Measurements from ENCODE around the gene SCRN3. TPM values are rescaled to one million over a fixed set of nuclear protein-coding genes. Genes with fewer than 3 reads are reported as not detected.
"Not testable (repeated sequence)": the region's sequence is repeated elsewhere in the genome, so short reads cannot be mapped to it uniquely, and the experiment has no call there.

Gene SCRN3
- polyA plus RNA-seq, 1 donor (not counting 4 experiments of a cell fraction or from before 2014, with no cell fraction given): 18.6 TPM

DNA sequence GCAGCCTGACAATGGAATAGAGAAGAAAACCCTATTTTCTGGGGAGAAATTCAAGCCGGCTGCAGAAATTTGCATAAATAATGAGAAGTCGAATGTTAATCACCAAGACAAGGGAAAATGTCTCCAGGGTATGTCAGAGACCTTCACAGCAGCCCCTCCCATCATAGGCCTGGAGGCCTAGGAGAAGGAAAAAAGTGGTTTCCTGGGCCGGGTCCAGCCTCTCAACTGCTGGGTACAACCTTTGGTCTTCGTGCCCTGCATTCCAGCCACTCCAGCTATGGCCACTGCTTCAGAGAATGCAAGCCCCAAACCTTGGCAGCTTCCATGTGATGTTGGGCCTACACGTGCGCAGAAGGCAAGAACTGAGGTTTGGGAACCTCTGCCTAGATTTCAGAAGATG, 6.0 kb upstream of the SCRN3 start:
- Histone ChIP-seq H3K79me2 (ENCODE audit: control insufficient read depth, insufficient read depth, low read length) (peaks cover 27% of the 10 kb centered on the region), H3K9ac (ENCODE audit: control insufficient read depth, extremely low read depth, insufficient read depth, low read length) (no peak overlapping the region), H2AFZ (ENCODE audit: control insufficient read depth, low read length) (no peak overlapping the region), H3K9me3 (ENCODE audit: control insufficient read depth, low read depth, low read length) (no peaks in the 10 kb centered on the region), H3K36me3 (ENCODE audit: control insufficient read depth in 2 of 2, extremely low read depth in 1 of 2, insufficient read depth in 2 of 2, low read length in 2 of 2) (peaks cover 8 to 16% of the 10 kb centered on the region in 2 experiments), H3K27me3 (ENCODE audit: control insufficient read depth, extremely low read depth, insufficient read depth, low read length) (no peaks in the 10 kb centered on the region), H3K4me3 (ENCODE audit: control insufficient read depth in 2 of 3, extremely low read depth in 1 of 3, insufficient read depth in 2 of 3, low read depth in 1 of 3, low read length in 3 of 3) (no peak overlapping the region), H4K20me1 (ENCODE audit: control insufficient read depth, extremely low read depth, insufficient read depth, low read length) (no peaks in the 10 kb centered on the region), H3K27ac (ENCODE audit: control insufficient read depth, insufficient read depth, low read length) (no peak overlapping the region), H3K9me1 (ENCODE audit: control insufficient read depth, extremely low read depth, insufficient read depth, low read length) (no peaks in the 10 kb centered on the region), H3K4me2 (ENCODE audit: control insufficient read depth, extremely low read depth, insufficient read depth, low read depth, low read length) (no peak overlapping the region), H3K4me1 (ENCODE audit: control insufficient read depth, extremely low read depth, insufficient read depth, low read length) (peaks cover 13% of the 10 kb centered on the region)
- no peak for FAIRE-seq
- DNase-seq (ENCODE audit: low read depth, low spot score): no peak
- TF ChIP-seq, protein P1, sequence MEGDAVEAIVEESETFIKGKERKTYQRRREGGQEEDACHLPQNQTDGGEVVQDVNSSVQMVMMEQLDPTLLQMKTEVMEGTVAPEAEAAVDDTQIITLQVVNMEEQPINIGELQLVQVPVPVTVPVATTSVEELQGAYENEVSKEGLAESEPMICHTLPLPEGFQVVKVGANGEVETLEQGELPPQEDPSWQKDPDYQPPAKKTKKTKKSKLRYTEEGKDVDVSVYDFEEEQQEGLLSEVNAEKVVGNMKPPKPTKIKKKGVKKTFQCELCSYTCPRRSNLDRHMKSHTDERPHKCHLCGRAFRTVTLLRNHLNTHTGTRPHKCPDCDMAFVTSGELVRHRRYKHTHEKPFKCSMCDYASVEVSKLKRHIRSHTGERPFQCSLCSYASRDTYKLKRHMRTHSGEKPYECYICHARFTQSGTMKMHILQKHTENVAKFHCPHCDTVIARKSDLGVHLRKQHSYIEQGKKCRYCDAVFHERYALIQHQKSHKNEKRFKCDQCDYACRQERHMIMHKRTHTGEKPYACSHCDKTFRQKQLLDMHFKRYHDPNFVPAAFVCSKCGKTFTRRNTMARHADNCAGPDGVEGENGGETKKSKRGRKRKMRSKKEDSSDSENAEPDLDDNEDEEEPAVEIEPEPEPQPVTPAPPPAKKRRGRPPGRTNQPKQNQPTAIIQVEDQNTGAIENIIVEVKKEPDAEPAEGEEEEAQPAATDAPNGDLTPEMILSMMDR (optimal IDR thresholded peaks at IDR 0.05 in 1 of 3, IDR thresholded peaks at IDR 0.05 in 1 of 3, conservative IDR thresholded peaks at IDR 0.05 in 1 of 3; ENCODE audit: extremely low read depth in 1 of 3, insufficient read depth in 2 of 3, low read length in 3 of 3): no peak
- dilution Hi-C loops (cut with MboI; ENCODE audit: extremely low pct_ligation_motif_present, low sequenced_read_pairs): no loop called here

DNA sequence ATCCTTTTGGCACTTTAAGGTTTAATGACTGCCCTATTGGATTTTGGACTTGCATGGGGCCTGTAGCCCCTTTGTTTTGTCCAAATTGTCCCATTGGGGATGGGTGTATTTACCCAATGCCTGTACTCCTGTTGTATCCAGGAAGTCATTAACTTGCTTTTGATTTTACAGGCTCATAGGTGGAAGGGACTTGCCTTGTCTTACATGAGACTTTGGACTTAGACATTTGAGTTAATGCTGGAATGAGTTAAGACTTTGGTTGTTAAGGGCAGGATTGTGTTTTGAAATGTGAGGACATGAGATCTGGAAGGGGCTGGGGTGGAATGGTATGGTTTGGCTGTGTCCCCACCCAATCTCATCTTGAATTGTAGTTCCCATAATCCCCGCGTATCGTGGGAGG, 5.2 kb upstream of the SCRN3 start:
- H3K4me2 ChIP-seq (ENCODE audit: control insufficient read depth, extremely low read depth, insufficient read depth, low read depth, low read length); dilution Hi-C loops (cut with MboI; ENCODE audit: extremely low pct_ligation_motif_present, low sequenced_read_pairs); DNase-seq (ENCODE audit: low read depth, low spot score); H4K20me1 ChIP-seq (ENCODE audit: control insufficient read depth, extremely low read depth, insufficient read depth, low read length); H3K9me3 ChIP-seq (ENCODE audit: control insufficient read depth, low read depth, low read length); H3K27me3 ChIP-seq (ENCODE audit: control insufficient read depth, extremely low read depth, insufficient read depth, low read length); H2AFZ ChIP-seq (ENCODE audit: control insufficient read depth, low read length); FAIRE-seq; H3K9me1 ChIP-seq (ENCODE audit: control insufficient read depth, extremely low read depth, insufficient read depth, low read length); H3K4me3 ChIP-seq (ENCODE audit: control insufficient read depth in 2 of 3, extremely low read depth in 1 of 3, insufficient read depth in 2 of 3, low read depth in 1 of 3, low read length in 3 of 3); H3K9ac ChIP-seq (ENCODE audit: control insufficient read depth, extremely low read depth, insufficient read depth, low read length); H3K27ac ChIP-seq (ENCODE audit: control insufficient read depth, insufficient read depth, low read length): not testable (repeated sequence)
- peaks cover 34% of the 10 kb centered on the region for H3K79me2 ChIP-seq (ENCODE audit: control insufficient read depth, insufficient read depth, low read length)
- H3K36me3 ChIP-seq (ENCODE audit: control insufficient read depth in 2 of 2, extremely low read depth in 1 of 2, insufficient read depth in 2 of 2, low read length in 2 of 2): peaks cover 8 to 12% of the 10 kb centered on the region in 2 experiments
- H3K4me1 ChIP-seq (ENCODE audit: control insufficient read depth, extremely low read depth, insufficient read depth, low read length): peaks cover 16% of the 10 kb centered on the region

DNA sequence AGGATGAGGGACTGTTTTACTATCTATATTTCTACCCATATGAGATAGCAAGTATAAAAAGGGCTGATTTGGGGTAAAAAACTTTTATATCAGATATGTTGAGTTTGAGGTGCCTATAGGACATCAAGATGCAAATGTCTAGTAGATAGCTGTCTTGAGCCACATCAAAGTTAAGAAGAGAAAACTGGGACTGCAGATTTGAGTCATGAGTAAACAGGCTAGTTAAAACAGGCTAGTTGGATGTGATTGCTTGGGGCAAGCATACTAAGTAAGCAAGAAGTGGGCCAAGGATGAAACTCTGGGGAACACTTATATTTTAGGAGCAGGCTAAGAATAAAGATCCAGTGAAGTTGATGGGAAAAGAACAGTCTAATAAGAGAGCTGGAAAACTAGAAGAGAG, 2.8 kb upstream of the SCRN3 start:
- FAIRE-seq (no peak), DNase-seq (ENCODE audit: low read depth, low spot score) (no peak)
- H3K27me3 ChIP-seq (ENCODE audit: control insufficient read depth, extremely low read depth, insufficient read depth, low read length): no peaks in the 10 kb centered on the region
- TF ChIP-seq, protein P1 (optimal IDR thresholded peaks at IDR 0.05 in 1 of 3, IDR thresholded peaks at IDR 0.05 in 1 of 3, conservative IDR thresholded peaks at IDR 0.05 in 1 of 3; ENCODE audit: extremely low read depth in 1 of 3, insufficient read depth in 2 of 3, low read length in 3 of 3): no peak
- no peak for TF ChIP-seq EZH2 (IDR thresholded peaks at IDR 0.05; ENCODE audit: low read length)
- H3K9me1 ChIP-seq (ENCODE audit: control insufficient read depth, extremely low read depth, insufficient read depth, low read length): no peaks in the 10 kb centered on the region
- no peak overlapping the region for H3K4me3 ChIP-seq (ENCODE audit: control insufficient read depth in 2 of 3, extremely low read depth in 1 of 3, insufficient read depth in 2 of 3, low read depth in 1 of 3, low read length in 3 of 3)
- no peak overlapping the region for H3K4me2 ChIP-seq (ENCODE audit: control insufficient read depth, extremely low read depth, insufficient read depth, low read depth, low read length)
- dilution Hi-C loops (cut with MboI; ENCODE audit: extremely low pct_ligation_motif_present, low sequenced_read_pairs): no loop called here
- H3K79me2 ChIP-seq (ENCODE audit: control insufficient read depth, insufficient read depth, low read length): peaks cover 36% of the 10 kb centered on the region
- H3K36me3 ChIP-seq (ENCODE audit: control insufficient read depth in 2 of 2, extremely low read depth in 1 of 2, insufficient read depth in 2 of 2, low read length in 2 of 2): peaks cover 0 to 8% of the 10 kb centered on the region in 2 experiments
- no peak overlapping the region for H3K9ac ChIP-seq (ENCODE audit: control insufficient read depth, extremely low read depth, insufficient read depth, low read length)
- H3K9me3 ChIP-seq (ENCODE audit: control insufficient read depth, low read depth, low read length): no peaks in the 10 kb centered on the region
- peaks cover 19% of the 10 kb centered on the region for H3K4me1 ChIP-seq (ENCODE audit: control insufficient read depth, extremely low read depth, insufficient read depth, low read length)
- H2AFZ ChIP-seq (ENCODE audit: control insufficient read depth, low read length): no peak overlapping the region
- H4K20me1 ChIP-seq (ENCODE audit: control insufficient read depth, extremely low read depth, insufficient read depth, low read length): no peaks in the 10 kb centered on the region
- no peak overlapping the region for H3K27ac ChIP-seq (ENCODE audit: control insufficient read depth, insufficient read depth, low read length)
